ENCODE results near the gene PLXNB1.

The PLXNB1 gene

GRCh38 chr3:48433472-48434118, 3.7 kb upstream of the PLXNB1 start:
- no peak for DNase-seq

DNA sequence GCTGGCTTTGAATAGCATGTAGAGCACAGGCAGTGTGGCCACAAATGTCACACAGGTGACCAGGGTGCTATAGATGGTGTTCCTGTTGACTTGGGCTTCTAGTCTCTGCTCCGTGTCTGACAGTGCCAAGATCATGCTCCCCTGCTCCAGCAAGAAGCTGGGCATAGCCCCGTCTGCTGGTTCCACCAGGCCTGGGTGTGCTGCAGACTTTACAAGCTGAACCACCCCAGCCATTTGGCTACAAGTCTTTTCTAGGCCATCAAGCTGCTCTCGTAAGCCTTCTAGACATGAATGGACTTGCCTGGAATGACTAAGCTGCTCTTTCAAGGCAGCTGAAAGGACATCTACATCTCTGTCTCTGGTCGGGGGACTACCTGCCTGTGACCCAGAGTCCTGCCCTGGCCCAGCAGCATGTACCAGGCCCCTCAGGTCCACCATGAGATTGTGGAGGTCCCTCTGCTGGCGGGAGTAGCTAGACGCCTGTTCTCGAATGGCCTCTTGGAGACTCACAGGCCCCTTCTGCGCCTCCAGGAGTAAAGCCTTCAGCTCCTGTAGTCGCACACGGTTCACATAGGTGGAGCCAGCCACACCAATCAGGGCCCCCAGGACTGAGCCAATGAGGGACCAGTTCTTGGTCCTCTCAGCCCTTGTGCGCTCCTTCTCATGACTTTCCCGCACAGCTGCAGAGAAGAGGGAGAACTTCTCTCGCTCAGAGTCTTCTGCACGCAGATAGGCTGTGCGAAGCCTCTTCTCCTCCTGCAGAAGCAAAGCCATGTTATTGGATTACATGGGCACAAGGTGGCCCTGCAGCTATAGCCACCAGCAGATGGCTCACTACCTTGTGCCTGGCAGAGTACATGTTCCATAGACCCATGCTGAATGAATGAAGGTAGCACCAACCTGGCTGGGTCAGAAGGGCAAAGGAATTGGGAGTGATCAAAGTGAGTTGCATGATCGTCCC, 2.8 kb upstream of the PLXNB1 start:
- no peak for DNase-seq

- peak; percentile 23 for DNase-seq
Measured at GRCh38 chr3:48431224-48432029, 1.5 kb upstream of the PLXNB1 start.

- peak; percentile 22 for DNase-seq
Measured at GRCh38 chr3:48430708-48431101, 819 bp upstream of the PLXNB1 start.

- peak; percentile 67 for DNase-seq
Measured at GRCh38 chr3:48429317-48429959, 448 bp downstream of the PLXNB1 start.

GRCh38 chr3:48428572-48429316, 1.1 kb downstream of the PLXNB1 start:
- peak; percentile 81 for DNase-seq

DNA sequence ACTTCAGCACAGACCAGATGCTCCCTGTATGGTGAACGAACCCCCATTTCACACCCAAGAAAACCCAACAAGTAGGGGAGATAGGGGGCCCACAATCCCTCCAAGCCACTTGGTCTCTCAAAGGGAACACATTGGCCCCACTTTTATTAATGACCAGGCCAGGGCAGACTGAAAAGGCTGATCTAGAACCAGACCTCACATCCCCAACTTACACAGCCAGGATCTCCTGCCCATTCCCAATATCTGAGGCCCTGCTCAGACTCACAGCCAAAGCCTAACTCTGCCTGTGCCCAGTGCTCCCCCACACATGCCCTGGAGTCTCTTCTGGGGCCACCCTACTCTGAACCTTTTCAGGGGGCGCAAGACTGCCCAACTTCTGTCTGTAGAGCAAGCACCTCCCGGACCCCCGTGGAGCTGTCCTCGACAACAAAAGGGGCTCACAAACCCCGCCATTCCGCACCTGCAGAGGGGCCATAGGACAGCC, 1.8 kb downstream of the PLXNB1 start:
- DNase-seq = no peak

DNA sequence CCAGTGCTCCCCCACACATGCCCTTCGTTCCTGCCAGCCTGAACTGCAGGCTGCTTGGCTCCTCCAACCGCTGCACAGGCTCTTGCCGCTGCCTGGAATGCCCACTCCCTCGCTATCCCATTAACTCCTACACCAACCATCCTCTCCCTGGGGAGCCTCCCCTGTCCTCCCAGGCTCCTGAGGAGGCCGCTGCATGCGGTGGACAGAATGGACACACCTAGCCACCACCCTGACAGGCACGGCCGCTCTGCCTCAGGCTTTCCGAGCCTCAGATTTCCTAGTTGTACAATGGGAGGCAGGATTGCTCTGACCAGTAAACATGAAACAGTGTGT, 2.3 kb downstream of the PLXNB1 start:
- DNase-seq = peak; percentile 31

GRCh38 chr3:48426944-48427629, 2.8 kb downstream of the PLXNB1 start:
- no peak for DNase-seq

- DNase-seq = peak; percentile 85
Measured at GRCh38 chr3:48426401-48426909, 3.4 kb downstream of the PLXNB1 start.

DNA sequence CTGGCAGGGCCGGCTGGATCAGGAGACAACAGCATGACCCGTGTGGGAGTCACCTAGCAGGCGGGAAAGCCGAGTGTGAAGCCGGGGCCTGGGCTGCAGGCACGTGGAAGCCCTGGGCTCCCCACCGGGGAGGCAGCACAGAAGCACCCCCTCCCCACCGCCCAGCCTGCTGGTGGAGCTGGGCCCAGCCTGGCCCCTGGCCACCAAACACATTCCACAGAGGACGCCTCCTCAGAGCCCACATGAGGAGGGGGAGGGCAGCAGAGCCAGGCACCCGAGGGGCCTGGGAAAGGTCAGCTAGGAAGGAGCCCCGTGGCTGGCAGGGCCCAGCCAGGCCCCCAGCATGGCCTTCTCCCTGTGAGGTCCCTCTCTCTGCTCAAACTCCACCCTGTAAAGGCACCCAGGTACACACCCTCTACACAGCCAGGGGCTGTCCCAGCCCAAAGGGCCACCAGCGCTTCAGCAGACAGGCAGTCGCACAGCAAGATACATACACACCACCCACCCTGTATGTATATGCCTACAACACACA, 4.5 kb downstream of the PLXNB1 start:
- peak; percentile 59 for DNase-seq

DNA sequence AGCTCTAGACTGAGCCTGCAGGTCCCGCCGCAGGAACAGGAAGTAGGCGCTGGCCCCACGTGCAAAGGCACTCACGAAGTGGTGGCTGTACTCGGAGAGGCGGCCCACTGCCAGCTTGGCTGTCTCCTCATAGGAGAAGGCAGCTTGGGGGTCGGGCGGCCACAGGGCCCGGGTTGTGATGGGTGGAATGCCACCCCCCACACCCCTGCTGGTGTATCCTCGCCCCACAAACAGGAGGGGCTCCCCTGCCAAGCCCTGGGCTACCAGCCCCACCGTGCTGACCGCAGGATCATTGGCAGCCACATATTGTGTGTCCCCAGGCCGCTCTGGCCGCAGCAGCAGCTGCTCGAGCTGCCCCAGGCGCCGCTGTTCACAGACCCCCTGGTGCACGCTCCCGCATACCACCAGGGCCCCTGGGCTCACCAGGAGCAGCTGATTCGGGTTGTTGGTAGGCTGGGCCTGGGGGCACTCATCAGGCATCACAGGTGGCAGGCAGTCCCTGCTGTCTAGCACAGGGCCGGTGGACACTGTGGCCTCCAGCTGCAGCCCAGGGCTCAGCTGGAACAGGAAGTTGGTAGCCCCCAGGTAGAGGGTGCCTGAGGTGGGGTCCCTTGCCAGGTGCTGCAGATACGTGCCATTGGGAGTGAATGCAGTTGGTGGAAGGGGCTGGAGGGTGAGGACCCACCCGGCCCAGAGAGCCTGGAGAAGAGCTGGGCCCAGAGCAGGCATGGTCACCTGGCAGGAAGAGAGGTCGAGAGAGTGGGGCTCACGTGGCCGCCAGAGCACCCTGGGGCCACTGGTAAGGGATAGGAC, 5.8 kb downstream of the PLXNB1 start:
- DNase-seq = no peak

DNA sequence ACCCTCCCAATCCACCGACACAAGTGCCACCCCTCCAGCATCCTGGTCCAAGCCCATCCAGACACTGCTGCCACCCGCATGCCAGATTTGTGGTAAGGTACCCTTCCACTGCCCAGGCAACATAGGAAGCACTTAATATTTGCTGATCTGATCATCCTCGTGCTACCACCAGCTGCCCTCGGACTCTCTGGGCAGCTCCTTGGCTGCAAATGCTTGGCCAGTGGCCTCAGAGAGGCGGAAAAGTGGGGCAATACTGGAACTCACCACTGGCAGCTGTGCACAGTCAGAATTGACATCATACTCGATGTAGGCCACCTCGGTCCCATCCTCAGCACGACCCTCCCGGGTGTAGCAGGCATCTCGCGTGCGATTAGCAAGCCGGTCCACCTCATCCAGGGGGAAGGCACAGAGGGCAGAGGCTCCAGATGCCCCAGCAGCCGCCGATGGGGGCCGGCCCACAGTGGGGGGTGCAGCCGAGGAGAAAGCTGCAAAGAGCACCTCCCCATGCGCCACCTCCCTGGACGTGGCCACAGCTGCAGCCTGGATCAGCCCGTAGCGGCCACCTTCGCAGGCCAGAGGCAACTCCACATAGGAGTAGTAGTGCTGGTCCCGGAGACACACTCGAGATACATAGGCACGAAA, 6.5 kb downstream of the PLXNB1 start:
- no peak for DNase-seq

DNA sequence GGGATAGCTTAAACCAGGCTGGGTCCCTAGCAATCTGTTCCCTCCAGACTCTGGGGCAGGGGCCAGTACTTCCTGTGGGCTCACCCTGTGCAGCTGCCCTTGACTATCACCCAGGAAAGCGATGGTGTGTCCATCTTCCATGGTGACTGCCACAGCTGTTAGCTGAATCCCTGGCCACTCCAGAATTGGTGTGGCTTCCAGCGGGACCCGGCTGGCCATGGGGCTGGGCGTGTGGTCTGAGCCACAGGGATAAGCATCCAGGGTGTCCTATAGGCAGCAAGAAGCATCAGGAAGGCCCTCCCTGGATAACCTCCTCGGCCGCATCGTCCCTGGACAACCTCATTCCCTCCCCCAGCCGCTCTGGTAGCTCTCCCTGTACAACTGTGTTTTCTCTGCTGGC, 7.2 kb downstream of the PLXNB1 start:
- no peak for DNase-seq

DNA sequence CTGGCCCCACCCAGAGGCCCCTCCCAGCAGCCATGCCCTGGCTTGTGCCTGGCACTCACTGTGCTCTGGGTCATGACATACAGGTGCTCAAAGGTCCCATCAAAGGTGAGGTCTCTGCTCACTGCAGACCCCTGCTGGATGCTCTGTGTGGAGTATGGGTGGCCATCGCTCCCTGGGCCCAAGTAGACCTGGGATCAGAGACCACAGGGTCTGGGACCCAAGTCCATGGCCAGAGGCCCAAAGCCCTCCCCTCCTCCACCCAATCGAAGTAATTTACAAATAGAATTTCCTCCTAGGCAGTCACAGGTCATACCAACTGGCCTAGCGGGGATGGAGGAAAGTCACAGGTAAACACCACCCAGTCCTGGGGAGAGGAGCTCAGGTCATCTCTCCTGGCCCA, 7.6 kb downstream of the PLXNB1 start:
- no peak for DNase-seq

DNA sequence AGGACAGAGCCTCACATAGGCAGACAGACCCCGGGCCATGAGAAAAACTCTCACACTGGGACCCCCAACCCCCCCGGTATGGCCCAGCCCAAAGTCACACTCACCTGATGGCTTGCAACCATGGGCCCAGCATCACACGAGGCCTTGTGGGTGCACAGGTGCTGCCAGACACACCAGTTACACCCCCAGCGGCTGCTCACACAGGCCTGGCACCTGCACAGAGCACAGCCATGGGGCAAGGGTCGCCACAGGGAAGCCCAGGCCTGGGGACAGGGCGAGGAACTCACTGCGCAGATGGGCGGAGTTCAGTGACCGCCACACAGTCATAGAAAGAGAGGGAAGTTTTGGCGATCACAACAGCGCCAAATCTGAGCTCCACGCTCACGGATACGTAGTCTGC, 9.3 kb downstream of the PLXNB1 start:
- DNase-seq = no peak

GRCh38 chr3:48419597-48419996, 10.3 kb downstream of the PLXNB1 start:
- DNase-seq = no peak

- no peak for DNase-seq
Measured at GRCh38 chr3:48419149-48419548, 10.7 kb downstream of the PLXNB1 start.

DNA sequence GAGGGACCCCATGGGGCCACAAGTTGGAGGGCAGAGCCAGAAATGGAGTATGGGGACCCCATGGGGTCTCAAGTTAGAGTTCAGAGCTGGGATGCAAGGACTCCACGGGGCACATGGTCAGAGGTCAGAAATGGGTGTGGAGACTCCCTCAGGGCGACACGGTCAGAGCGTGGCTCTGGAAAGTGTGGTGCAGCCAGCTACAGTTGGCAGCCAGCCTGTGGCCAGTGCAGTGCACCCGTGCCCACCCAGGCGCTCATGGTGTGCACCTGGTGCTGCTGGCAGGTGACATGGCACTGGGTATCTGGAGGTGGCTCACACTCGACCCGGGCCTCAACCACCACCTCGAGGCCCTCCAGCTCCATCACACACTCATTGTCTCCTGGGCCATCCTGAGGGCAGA, 11.2 kb downstream of the PLXNB1 start:
- no peak for DNase-seq

DNA sequence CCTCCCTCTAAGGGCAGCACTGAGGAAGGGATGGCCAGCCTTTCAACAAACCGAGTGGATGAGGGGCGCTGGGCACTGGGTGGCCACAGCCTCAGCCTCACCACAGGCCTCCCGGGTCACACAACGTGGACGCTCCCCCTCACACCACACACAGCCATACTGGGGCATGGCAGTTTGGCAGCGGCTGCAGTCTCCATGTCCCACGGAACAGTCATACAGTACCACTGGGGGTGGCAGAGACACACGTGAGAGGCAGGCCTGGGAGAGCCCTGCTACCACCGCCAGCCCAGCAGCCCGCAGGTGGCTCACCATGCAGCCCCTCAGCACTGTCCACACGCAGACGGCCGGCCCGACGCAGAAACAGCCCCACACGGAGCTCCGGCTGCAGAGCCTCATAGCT, 11.7 kb downstream of the PLXNB1 start:
- DNase-seq = no peak
